ENCODE data around the gene PIEZO1. TPM values are rescaled to one million over a fixed set of nuclear protein-coding genes. Genes with fewer than 3 reads are reported as not detected.

Gene PIEZO1
- polyA plus RNA-seq, 1 of the 3 experiments (the other 2 are of a cell fraction) = 184 TPM

DNA sequence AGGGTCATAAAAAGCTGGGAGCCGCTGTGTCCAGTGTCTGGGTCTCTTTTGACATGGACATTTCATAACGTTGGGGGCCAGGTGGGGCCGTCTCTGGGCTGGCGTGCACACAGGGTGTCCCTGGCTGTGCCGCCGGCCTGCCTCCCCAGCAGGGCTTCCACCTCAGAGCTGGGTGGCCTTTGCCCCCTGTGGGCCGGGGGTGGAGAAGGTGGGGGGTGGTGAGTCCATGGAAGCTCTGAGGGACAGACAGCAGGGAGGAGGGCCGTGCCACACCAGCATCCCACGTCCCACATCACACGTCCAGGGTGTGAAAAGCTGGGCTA, 97.8 kb downstream of the PIEZO1 start:
- no peak overlapping the region for H3K4me2 ChIP-seq
- TF ChIP-seq, protein P1, sequence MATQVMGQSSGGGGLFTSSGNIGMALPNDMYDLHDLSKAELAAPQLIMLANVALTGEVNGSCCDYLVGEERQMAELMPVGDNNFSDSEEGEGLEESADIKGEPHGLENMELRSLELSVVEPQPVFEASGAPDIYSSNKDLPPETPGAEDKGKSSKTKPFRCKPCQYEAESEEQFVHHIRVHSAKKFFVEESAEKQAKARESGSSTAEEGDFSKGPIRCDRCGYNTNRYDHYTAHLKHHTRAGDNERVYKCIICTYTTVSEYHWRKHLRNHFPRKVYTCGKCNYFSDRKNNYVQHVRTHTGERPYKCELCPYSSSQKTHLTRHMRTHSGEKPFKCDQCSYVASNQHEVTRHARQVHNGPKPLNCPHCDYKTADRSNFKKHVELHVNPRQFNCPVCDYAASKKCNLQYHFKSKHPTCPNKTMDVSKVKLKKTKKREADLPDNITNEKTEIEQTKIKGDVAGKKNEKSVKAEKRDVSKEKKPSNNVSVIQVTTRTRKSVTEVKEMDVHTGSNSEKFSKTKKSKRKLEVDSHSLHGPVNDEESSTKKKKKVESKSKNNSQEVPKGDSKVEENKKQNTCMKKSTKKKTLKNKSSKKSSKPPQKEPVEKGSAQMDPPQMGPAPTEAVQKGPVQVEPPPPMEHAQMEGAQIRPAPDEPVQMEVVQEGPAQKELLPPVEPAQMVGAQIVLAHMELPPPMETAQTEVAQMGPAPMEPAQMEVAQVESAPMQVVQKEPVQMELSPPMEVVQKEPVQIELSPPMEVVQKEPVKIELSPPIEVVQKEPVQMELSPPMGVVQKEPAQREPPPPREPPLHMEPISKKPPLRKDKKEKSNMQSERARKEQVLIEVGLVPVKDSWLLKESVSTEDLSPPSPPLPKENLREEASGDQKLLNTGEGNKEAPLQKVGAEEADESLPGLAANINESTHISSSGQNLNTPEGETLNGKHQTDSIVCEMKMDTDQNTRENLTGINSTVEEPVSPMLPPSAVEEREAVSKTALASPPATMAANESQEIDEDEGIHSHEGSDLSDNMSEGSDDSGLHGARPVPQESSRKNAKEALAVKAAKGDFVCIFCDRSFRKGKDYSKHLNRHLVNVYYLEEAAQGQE (IDR thresholded peaks at IDR 0.05; ENCODE audit: low read depth, low read length) = no peak
- TF ChIP-seq POLR2AphosphoS5 (IDR thresholded peaks at IDR 0.05; ENCODE audit: low read depth, low read length) = no peak
- TF ChIP-seq ELF1 (IDR thresholded peaks at IDR 0.05) = no peak
- no peak for TF ChIP-seq TAF1 (IDR thresholded peaks at IDR 0.05; ENCODE audit: borderline replicate concordance, low read depth, low read length)
- H3K27me3 ChIP-seq (ENCODE audit: insufficient read depth) = no peaks in the 10 kb centered on the region; the same call in 1 of the 2 replicates
- H4K20me1 ChIP-seq (ENCODE audit: insufficient read depth) = no peaks in the 10 kb centered on the region
- no peaks in the 10 kb centered on the region for H3K36me3 ChIP-seq (replicated peaks in 1 of 2; ENCODE audit: control insufficient read depth in 1 of 2, insufficient read depth in 2 of 2, low read length in 1 of 2)
- POLR2A ChIA-PET = interaction anchor here (1.0 kb wide), 1 partner anchor 14 kb away, joined by 3 read pairs; no protein-coding TSS in a partner anchor
- no peaks in the 10 kb centered on the region for H3K9me3 ChIP-seq
- no peak overlapping the region for H3K4me3 ChIP-seq (ENCODE audit: low read depth in 2 of 2, low read length in 1 of 2)
- peaks cover 5% of the 10 kb centered on the region for H3F3A ChIP-seq (replicated peaks; ENCODE audit: insufficient read depth)
- peaks cover 5 to 12% of the 10 kb centered on the region in 2 experiments; a peak in 2 of 4 replicates for H3K4me1 ChIP-seq (ENCODE audit: control insufficient read depth in 1 of 2, insufficient read depth in 2 of 2, low read depth in 1 of 2, low read length in 1 of 2)
- CTCF ChIA-PET = interaction anchor here (0.7 to 2.1 kb wide), 4 partner anchors 11 to 50 kb away, joined by 3 to 9 read pairs (median 4); no protein-coding TSS in a partner anchor
- H3K9ac ChIP-seq = no peak overlapping the region
- no peak overlapping the region for H2AFZ ChIP-seq (ENCODE audit: low read depth)
- no peak overlapping the region for H3K27ac ChIP-seq (ENCODE audit: low read depth in 2 of 2, low read length in 1 of 2)
- no peaks in the 10 kb centered on the region for H3K9me2 ChIP-seq
- H3K79me2 ChIP-seq (ENCODE audit: insufficient read depth) = no peaks in the 10 kb centered on the region
- no peak for DNase-seq
- 52% methylated on average over 8 of the region's 10 CpGs for WGBS (ENCODE audit: low lambda C conversion rate)

DNA sequence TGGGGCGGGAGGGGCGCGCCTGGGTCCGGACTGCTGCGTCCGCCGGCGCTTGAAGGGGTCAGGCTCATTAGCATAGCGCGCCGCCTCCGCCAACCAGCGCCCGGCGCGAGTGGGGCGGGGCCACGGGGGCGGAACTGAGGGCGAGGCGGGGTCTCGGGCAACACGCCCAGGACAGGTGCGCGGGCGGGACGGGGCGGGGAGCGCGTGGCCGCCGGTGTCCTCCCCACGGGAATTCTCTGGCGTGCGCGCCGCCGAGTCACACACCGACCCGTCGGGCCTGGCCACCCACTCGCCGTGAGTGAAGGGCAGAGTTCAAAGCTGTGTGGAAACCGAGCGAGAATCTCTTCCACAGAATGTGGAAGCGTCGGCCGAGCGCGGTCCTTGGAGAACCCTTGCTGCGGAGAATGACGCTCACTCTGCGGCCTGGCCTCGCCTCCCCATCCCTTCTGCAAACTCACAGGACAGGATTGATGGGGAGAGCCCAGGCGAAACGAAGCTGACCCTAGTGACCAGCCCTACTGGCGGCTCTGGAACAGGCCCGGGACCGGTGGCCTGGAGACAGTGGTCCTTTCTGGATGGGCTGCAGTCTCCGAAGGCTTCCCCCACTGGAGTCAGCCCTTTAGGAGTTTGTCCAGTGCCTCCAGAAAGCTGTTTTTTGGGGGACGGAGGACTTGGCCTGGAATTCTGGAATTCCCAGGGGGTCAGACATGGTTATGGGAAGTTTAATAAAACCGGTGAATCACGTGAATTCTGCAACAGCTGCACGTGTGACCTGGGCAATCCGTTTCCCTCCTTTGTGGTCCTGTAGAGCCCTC, 98.4 kb downstream of the PIEZO1 start, which contains the start of gene SNAI3:
Gene SNAI3, minus strand, starts transcription at position 69 of the 815 bp plus-strand sequence. CDS start 101 bp downstream, outside the sequence.
- POLR2A ChIA-PET = interaction anchor here (1.0 kb wide), 1 partner anchor 14 kb away, joined by 3 read pairs; no protein-coding TSS in a partner anchor
- Histone ChIP-seq H2AFZ (ENCODE audit: low read depth) (0 out of 2 replicates have a peak within 1 kb of the TSS, but pooled peaks have one; percentile 74), H3K9ac (no peak within 1 kb of the TSS), H3K4me2 (peak within 1 kb of the TSS; percentile 98), H3K27ac (ENCODE audit: low read depth in 2 of 2, low read length in 1 of 2) (no peak within 1 kb of the TSS), H3K9me2 (no peaks in the 10 kb centered on the region), H3K36me3 (replicated peaks in 1 of 2; ENCODE audit: control insufficient read depth in 1 of 2, insufficient read depth in 2 of 2, low read length in 1 of 2) (no peaks in the 10 kb centered on the region), H3K79me2 (ENCODE audit: insufficient read depth) (no peaks in the 10 kb centered on the region), H3K4me1 (ENCODE audit: control insufficient read depth in 1 of 2, insufficient read depth in 2 of 2, low read depth in 1 of 2, low read length in 1 of 2) (peaks cover 5 to 12% of the 10 kb centered on the region in 2 experiments; a peak in 2 of 4 replicates), H3F3A (replicated peaks; ENCODE audit: insufficient read depth) (peaks cover 5% of the 10 kb centered on the region), H3K4me3 (ENCODE audit: low read depth in 2 of 2, low read length in 1 of 2) (peak within 1 kb of the TSS; percentile 51 to 73), H4K20me1 (ENCODE audit: insufficient read depth) (no peaks in the 10 kb centered on the region), H3K9me3 (no peaks in the 10 kb centered on the region), H3K27me3 (ENCODE audit: insufficient read depth) (no peaks in the 10 kb centered on the region; the same call in 1 of the 2 replicates)
- WGBS (ENCODE audit: low lambda C conversion rate) = 24% methylated on average over 22 of the region's 65 CpGs
- CTCF ChIA-PET = interaction anchor here (0.7 to 2.1 kb wide), 6 partner anchors 12 to 51 kb away, joined by 3 to 12 read pairs (median 5); no protein-coding TSS in a partner anchor
- peak; percentile 97 for DNase-seq
- TF ChIP-seq TCF12 (IDR thresholded peaks at IDR 0.05) (no peak), SMC3 (IDR thresholded peaks at IDR 0.05; ENCODE audit: low read depth, low read length) (no peak), TAF1 (IDR thresholded peaks at IDR 0.05; ENCODE audit: borderline replicate concordance, low read depth, low read length) (no peak), RXRA (IDR thresholded peaks at IDR 0.05; ENCODE audit: borderline replicate concordance, low read depth) (no peak), EZH2phosphoT487 (IDR thresholded peaks at IDR 0.05; ENCODE audit: borderline replicate concordance, low read depth) (no peak), RAD21 (IDR thresholded peaks at IDR 0.05; ENCODE audit: low read length) (no peak), ELF1 (IDR thresholded peaks at IDR 0.05) (no peak), NRF1 (IDR thresholded peaks at IDR 0.05; ENCODE audit: low read depth, low read length) (no peak), FOXM1 (IDR thresholded peaks at IDR 0.05; ENCODE audit: low read depth) (no peak)
- TF ChIP-seq, protein P1 (IDR thresholded peaks at IDR 0.05; ENCODE audit: low read depth, low read length) = no peak
- TF ChIP-seq, protein P2, sequence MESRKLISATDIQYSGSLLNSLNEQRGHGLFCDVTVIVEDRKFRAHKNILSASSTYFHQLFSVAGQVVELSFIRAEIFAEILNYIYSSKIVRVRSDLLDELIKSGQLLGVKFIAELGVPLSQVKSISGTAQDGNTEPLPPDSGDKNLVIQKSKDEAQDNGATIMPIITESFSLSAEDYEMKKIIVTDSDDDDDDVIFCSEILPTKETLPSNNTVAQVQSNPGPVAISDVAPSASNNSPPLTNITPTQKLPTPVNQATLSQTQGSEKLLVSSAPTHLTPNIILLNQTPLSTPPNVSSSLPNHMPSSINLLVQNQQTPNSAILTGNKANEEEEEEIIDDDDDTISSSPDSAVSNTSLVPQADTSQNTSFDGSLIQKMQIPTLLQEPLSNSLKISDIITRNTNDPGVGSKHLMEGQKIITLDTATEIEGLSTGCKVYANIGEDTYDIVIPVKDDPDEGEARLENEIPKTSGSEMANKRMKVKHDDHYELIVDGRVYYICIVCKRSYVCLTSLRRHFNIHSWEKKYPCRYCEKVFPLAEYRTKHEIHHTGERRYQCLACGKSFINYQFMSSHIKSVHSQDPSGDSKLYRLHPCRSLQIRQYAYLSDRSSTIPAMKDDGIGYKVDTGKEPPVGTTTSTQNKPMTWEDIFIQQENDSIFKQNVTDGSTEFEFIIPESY (IDR thresholded peaks at IDR 0.05; ENCODE audit: borderline replicate concordance, low read depth) = no peak
- TF ChIP-seq, protein P3, sequence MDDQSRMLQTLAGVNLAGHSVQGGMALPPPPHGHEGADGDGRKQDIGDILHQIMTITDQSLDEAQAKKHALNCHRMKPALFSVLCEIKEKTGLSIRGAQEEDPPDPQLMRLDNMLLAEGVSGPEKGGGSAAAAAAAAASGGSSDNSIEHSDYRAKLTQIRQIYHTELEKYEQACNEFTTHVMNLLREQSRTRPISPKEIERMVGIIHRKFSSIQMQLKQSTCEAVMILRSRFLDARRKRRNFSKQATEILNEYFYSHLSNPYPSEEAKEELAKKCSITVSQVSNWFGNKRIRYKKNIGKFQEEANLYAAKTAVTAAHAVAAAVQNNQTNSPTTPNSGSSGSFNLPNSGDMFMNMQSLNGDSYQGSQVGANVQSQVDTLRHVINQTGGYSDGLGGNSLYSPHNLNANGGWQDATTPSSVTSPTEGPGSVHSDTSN (IDR thresholded peaks at IDR 0.05) = no peak

All from SK-N-SH (cell line).